Coronary artery (tissue), 2 donors: Measurements from ENCODE around the gene ATP6V1E1.

Experiments used
- DNase-seq: peaks from one replicate; pipeline ENCODE4 v3.0.0-alpha.2; 2017; ENCODE audit warnings: low spot score
- H3K27ac ChIP-seq, 2 donors: fragments of 200-600 bp; sonication (generic); one replicate each; pipeline ENCODE4 v1.5.1; 2016 to 2019
- H3K4me3 ChIP-seq: fragments of 200-600 bp; sonication (generic); 2 replicates; pipeline ENCODE4 v1.5.1; 2016; ENCODE audit warnings: mild to moderate bottlenecking, moderate library complexity
- CTCF ChIP-seq: fragments of 200-600 bp; sonication (generic); IDR thresholded peaks from one replicate; pipeline ENCODE4 v1.5.1; 2019; ENCODE audit warnings: antibody characterized with exemption

The ATP6V1E1 gene

DNA sequence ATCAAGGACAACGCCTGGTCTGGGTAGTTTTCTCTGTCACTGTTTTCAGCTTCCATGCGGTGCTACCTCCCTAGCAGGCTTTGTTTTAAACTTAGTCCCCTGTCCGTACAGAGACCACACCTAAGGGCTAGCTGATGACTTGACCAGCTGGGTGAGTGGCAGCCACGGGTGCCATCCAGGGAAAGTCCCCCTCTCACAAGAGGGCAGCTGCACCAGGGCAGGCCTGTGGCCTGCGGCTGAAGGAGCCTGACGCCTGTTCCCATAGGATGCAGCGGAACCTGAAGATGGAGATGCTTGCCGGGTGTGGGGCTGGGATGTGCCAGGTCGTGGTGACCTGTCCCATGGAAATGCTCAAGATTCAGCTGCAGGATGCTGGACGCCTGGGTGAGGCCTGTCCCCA is 45.4 kb downstream of the ATP6V1E1 start:
- no peak for DNase-seq
- TF ChIP-seq CTCF, result no peak
- no peak overlapping the region for H3K4me3 ChIP-seq
- no peak overlapping the region for H3K27ac ChIP-seq

DNA sequence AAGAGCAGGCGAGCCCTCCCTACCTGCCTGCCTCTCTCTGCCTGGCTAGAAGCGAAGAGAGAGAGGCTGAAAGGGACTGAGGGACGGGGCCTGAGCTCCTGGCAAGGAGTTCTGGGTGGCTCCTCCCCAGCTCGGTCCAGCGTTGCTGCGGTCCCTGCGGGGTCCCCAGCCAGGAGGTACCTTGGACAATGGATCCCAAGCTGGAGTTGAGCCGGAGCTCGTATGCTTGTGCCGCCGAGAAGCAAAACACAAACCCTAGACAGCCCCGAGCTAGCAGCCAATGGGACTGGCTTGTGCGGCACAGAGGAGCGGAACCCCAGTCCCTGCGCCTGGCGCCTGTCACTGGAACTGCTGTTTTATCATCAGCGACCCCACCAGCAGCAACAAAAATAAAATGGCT is 46.9 kb downstream of the ATP6V1E1 start:
- DNase-seq, result no peak
- no peak overlapping the region for H3K4me3 ChIP-seq
- no peak for TF ChIP-seq CTCF
- no peak overlapping the region for H3K27ac ChIP-seq

- Histone ChIP-seq H3K27ac (no peak overlapping the region), H3K4me3 (no peak overlapping the region)
- TF ChIP-seq CTCF, result no peak
- no peak for DNase-seq
Measured at GRCh38 chr22:17581056-17581455, 47.5 kb downstream of the ATP6V1E1 start.

DNA sequence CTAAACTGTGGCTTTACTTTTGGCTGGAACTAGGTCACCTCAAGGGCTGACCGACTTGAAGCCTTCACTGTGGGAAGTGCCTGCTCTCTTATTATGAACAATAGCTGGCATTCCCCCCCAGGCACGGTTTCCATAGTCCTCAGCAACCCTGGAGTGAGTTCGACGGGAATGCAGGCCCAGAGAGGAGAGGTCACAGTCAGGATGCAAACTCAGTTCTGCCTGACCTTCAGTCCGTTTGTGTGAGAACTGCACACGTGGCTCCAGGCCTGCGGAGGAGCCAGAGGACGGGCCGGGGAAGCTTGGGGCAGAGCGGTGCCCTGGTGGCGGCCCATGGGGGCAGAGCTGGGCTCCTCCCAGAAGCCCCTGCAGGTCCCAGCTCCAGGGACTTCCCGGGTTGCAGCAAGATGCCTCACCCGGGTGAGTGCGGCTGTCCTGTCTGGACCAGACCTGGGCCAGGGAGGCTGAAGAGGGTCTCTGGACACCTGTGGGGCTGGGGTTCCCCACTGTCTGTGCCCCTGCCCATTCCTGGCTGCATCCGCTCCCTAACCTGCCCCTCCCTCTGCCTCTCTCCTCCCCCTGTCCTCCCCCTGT is 48.0 kb downstream of the ATP6V1E1 start:
- DNase-seq, result no peak
- Histone ChIP-seq H3K4me3 (no peak overlapping the region), H3K27ac (no peak overlapping the region)
- TF ChIP-seq CTCF, result no peak

DNA sequence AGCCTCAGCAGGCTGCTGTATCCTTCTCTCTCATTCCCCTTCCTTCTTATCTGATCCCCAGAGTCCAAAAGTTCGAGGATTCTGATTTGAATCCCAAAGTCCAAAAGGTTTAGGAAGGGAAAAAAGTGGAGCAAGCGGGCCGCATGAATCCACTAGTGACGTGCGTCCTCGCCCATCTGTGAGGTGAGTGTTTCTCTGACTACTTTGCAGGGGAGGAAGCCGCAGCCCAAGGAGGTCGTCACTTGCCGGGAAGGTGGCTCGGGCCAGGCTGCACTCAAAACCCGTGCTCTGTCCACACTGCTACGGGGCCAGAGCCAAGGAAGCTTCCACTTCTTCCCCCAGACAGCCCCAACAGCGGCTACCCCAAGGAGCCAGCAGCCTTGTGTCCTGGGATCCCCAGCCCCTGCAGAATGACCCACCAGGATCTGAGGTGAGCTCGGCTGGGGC is 49.0 kb downstream of the ATP6V1E1 start:
- DNase-seq, result no peak
- Histone ChIP-seq H3K4me3 (no peak overlapping the region), H3K27ac (no peak overlapping the region)
- no peak for TF ChIP-seq CTCF

DNA sequence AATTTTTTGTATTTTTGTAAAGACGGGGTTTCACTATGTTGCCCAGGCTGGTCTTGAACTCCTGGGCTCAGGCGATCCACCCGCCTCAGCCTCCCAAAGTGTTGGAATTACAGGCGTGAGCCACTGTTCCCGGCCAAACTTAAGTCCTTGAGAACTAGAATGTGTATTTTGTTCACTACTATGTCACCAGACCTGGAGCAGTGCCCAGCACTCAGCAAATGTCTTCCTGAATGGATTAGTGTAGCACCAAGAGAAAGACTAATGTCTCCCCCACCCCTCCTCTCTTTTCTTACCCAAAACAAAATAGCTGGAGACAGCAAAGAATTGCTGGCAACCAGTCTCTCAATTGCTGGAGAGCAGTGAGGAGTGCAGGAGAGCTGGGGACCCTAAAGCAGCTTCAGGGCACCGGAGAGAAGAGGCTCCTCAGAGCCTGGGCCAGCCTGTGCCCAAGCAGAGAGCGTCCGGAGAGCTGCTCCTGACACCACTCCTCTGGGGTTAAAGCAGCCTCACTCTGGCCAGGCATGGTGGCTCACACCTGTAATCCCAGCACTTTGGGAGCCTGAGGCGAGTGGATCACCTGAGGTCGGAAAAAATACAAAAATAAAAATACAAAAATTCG is 50.3 kb downstream of the ATP6V1E1 start:
- no peak for DNase-seq
- TF ChIP-seq CTCF, result no peak
- H3K4me3 ChIP-seq, result no peak overlapping the region
- no peak overlapping the region for H3K27ac ChIP-seq

DNA sequence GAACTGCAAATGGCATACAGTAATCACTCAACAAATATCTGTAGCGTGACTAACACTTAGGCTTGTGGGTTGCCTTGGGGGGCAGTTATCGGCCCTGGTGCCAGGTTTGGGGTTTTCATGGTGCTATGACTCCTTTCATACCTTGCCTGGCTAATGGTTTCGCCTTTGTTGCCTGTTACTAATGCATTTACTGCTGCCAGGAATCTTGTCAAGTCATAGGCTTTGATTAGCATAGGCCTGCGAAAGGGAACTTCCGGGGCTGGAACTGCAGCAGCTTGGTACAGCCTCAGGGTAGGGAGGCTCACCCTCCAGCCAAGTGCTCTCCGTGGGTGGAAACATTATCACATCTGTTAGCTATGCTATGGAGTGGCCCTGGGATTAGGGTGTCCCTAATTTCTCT is 52.1 kb downstream of the ATP6V1E1 start:
- no peak overlapping the region for H3K4me3 ChIP-seq
- H3K27ac ChIP-seq, result no peak overlapping the region
- no peak for TF ChIP-seq CTCF
- no peak for DNase-seq
